Natural killer cell treated with Interleukin-12 subunit alpha and Interleukin-12 subunit beta and Interleukin-15 and Interleukin-18, amount 100 ng/mL, for 72 hours (primary cell): Measurements from ENCODE around the gene RPTOR. TPM values are rescaled to one million over a fixed set of nuclear protein-coding genes. Genes with fewer than 3 reads are reported as not detected.

Experiments
- ATAC-seq, 2 donors: fragments of 150-1000 bp; cut with Tn5 transposase in 1 of 2; sonication (Bioruptor Pico), chemical (Tn5 transposase) in 1 of 2; 2 replicates each; pipeline ENCODE4 v1.10.0; 2021
- DNase-seq: peaks from one replicate; pipeline ENCODE4 v3.0.0; 2022; ENCODE audit warnings: low spot score
- H3K27ac Mint-ChIP-seq, 2 donors: 1 replicate in 1 of 2; 2 replicates in 1 of 2; pipeline ENCODE4 v1.8.0; 2022; ENCODE audit warnings: mixed read lengths in 2 of 2, mild to moderate bottlenecking in 1 of 2, moderate library complexity in 1 of 2
- H3K27me3 Mint-ChIP-seq, 2 donors: 1 replicate in 1 of 2; 2 replicates in 1 of 2; pipeline ENCODE4 v1.8.0; 2022; ENCODE audit warnings: mixed read lengths in 2 of 2
- H3K36me3 Mint-ChIP-seq: one replicate; pipeline ENCODE4 v1.8.0; 2022; ENCODE audit warnings: mixed read lengths
- H3K4me1 Mint-ChIP-seq, 2 donors: 1 replicate in 1 of 2; 2 replicates in 1 of 2; pipeline ENCODE4 v1.8.0; 2022; ENCODE audit warnings: low read depth in 2 of 2, mixed read lengths in 2 of 2, mild to moderate bottlenecking in 1 of 2
- H3K4me3 Mint-ChIP-seq: one replicate; pipeline ENCODE4 v1.8.0; 2022; ENCODE audit warnings: mixed read lengths
- H3K9me3 Mint-ChIP-seq: 2 replicates; pipeline ENCODE4 v1.8.0; 2022; ENCODE audit warnings: mixed read lengths
- total RNA-seq, 2 donors: library from RNA; stranded (reverse); gene quantifications; one replicate each; pipeline ENCODE4 v1.2.3, GENCODE V29; 2022

Gene RPTOR
- total RNA-seq, 2 donors from 2014 or later: 44.1 to 92.4 TPM

GRCh38 chr17:80947200-80947940 lies 402.7 kb downstream of the RPTOR start:
- ATAC-seq (no peak), DNase-seq (peak; percentile 41)
- Mint-ChIP-seq H3K4me3 (no peak overlapping the region), H3K4me1 (peaks cover 7 to 9% of the 10 kb centered on the region in 2 donors), H3K27ac (no peak overlapping the region), H3K9me3 (no peaks in the 10 kb centered on the region), H3K27me3 (no peaks in the 10 kb centered on the region), H3K36me3 (peaks cover 11% of the 10 kb centered on the region)

GRCh38 chr17:80948019-80948975 lies 403.7 kb downstream of the RPTOR start:
- ATAC-seq (no peak), DNase-seq (peak; percentile 56)
- H3K27me3 Mint-ChIP-seq: no peaks in the 10 kb centered on the region
- H3K9me3 Mint-ChIP-seq: no peaks in the 10 kb centered on the region
- H3K27ac Mint-ChIP-seq: no peak overlapping the region
- peaks cover 7 to 9% of the 10 kb centered on the region in 2 donors for H3K4me1 Mint-ChIP-seq
- peaks cover 11% of the 10 kb centered on the region for H3K36me3 Mint-ChIP-seq
- H3K4me3 Mint-ChIP-seq: no peak overlapping the region

GRCh38 chr17:80948976-80949450 lies 404.4 kb downstream of the RPTOR start:
- no peak overlapping the region for H3K4me3 Mint-ChIP-seq
- peaks cover 11% of the 10 kb centered on the region for H3K36me3 Mint-ChIP-seq
- no peaks in the 10 kb centered on the region for H3K9me3 Mint-ChIP-seq
- H3K27me3 Mint-ChIP-seq: no peaks in the 10 kb centered on the region
- H3K4me1 Mint-ChIP-seq: peaks cover 7 to 9% of the 10 kb centered on the region in 2 donors
- DNase-seq (no peak), ATAC-seq (no peak)
- no peak overlapping the region for H3K27ac Mint-ChIP-seq

GRCh38 chr17:80949451-80950421 lies 405.1 kb downstream of the RPTOR start:
- H3K27me3 Mint-ChIP-seq: no peaks in the 10 kb centered on the region
- H3K9me3 Mint-ChIP-seq: no peaks in the 10 kb centered on the region
- ATAC-seq (no peak), DNase-seq (no peak)
- H3K4me3 Mint-ChIP-seq: no peak overlapping the region
- H3K27ac Mint-ChIP-seq: no peak overlapping the region
- H3K4me1 Mint-ChIP-seq: peaks cover 7 to 9% of the 10 kb centered on the region in 2 donors
- peaks cover 11% of the 10 kb centered on the region for H3K36me3 Mint-ChIP-seq

GRCh38 chr17:80950466-80951120 lies 406.0 kb downstream of the RPTOR start:
- Mint-ChIP-seq H3K4me3 (no peak overlapping the region), H3K36me3 (peaks cover 11% of the 10 kb centered on the region)
- DNase-seq: no peak

GRCh38 chr17:80951121-80952090 lies 406.8 kb downstream of the RPTOR start:
- H3K4me3 Mint-ChIP-seq: no peak overlapping the region
- no peaks in the 10 kb centered on the region for H3K9me3 Mint-ChIP-seq
- peaks cover under 1 to 2% of the 10 kb centered on the region in 2 donors for H3K4me1 Mint-ChIP-seq
- no peak overlapping the region for H3K27ac Mint-ChIP-seq
- no peak for DNase-seq
- no peaks in the 10 kb centered on the region for H3K27me3 Mint-ChIP-seq
- no peak for ATAC-seq
- H3K36me3 Mint-ChIP-seq: peaks cover 7% of the 10 kb centered on the region

More at GRCh38 chr17:80950466-80951120, 406.0 kb downstream of the RPTOR start:
- no peaks in the 10 kb centered on the region for H3K9me3 Mint-ChIP-seq
- no peaks in the 10 kb centered on the region for H3K27me3 Mint-ChIP-seq
- no peak for ATAC-seq
- no peak overlapping the region for H3K27ac Mint-ChIP-seq
- H3K4me1 Mint-ChIP-seq: peaks cover 7 to 9% of the 10 kb centered on the region in 2 donors

- no peaks in the 10 kb centered on the region for H3K4me1 Mint-ChIP-seq
- H3K27ac Mint-ChIP-seq: no peak overlapping the region
- DNase-seq (no peak), ATAC-seq (no peak)
- no peaks in the 10 kb centered on the region for H3K27me3 Mint-ChIP-seq
- no peak overlapping the region for H3K4me3 Mint-ChIP-seq
- H3K9me3 Mint-ChIP-seq: no peaks in the 10 kb centered on the region
- no peaks in the 10 kb centered on the region for H3K36me3 Mint-ChIP-seq
Observed at GRCh38 chr17:80952291-80952690, 407.7 kb downstream of the RPTOR start.

GRCh38 chr17:80953471-80954315 lies 409.1 kb downstream of the RPTOR start:
- Mint-ChIP-seq H3K9me3 (no peaks in the 10 kb centered on the region), H3K36me3 (no peaks in the 10 kb centered on the region), H3K27ac (no peak overlapping the region), H3K4me1 (no peaks in the 10 kb centered on the region), H3K4me3 (no peak overlapping the region), H3K27me3 (no peaks in the 10 kb centered on the region)
- ATAC-seq (no peak), DNase-seq (no peak)

GRCh38 chr17:80955078-80955477 lies 410.4 kb downstream of the RPTOR start:
- Mint-ChIP-seq H3K27ac (no peak overlapping the region), H3K27me3 (no peaks in the 10 kb centered on the region), H3K4me1 (no peaks in the 10 kb centered on the region), H3K9me3 (no peaks in the 10 kb centered on the region), H3K36me3 (no peaks in the 10 kb centered on the region), H3K4me3 (no peak overlapping the region)
- no peak for ATAC-seq
- DNase-seq: no peak

GRCh38 chr17:80955671-80956280 lies 411.1 kb downstream of the RPTOR start:
- no peaks in the 10 kb centered on the region for H3K36me3 Mint-ChIP-seq
- no peak overlapping the region for H3K4me3 Mint-ChIP-seq
- H3K27me3 Mint-ChIP-seq: no peaks in the 10 kb centered on the region
- no peaks in the 10 kb centered on the region for H3K4me1 Mint-ChIP-seq
- H3K27ac Mint-ChIP-seq: no peak overlapping the region
- no peaks in the 10 kb centered on the region for H3K9me3 Mint-ChIP-seq
- ATAC-seq: no peak
- no peak for DNase-seq
